Mesothelial cell of epicardium (in vitro differentiated cells): ENCODE measurements around the gene ZDHHC24. TPM values are rescaled to one million over a fixed set of nuclear protein-coding genes. Genes with fewer than 3 reads are reported as not detected.

Experiments used
- DNase-seq, 2 experiments: peaks; one replicate each; pipeline ENCODE4 v3.0.0; 2021; ENCODE audit warnings: low spot score in 2 of 2; ENCODE audit not compliant: unreplicated experiment in 2 of 2
- H3K27ac Mint-ChIP-seq: 2 replicates; pipeline ENCODE4 v1.8.0; 2021; ENCODE audit warnings: mixed read lengths
- H3K27me3 Mint-ChIP-seq: 2 replicates; pipeline ENCODE4 v1.8.0; 2021; ENCODE audit warnings: low read depth, mixed read lengths
- H3K36me3 Mint-ChIP-seq: 2 replicates; pipeline ENCODE4 v1.8.0; 2021; ENCODE audit warnings: mixed read lengths
- H3K4me1 Mint-ChIP-seq: 2 replicates; pipeline ENCODE4 v1.8.0; 2021; ENCODE audit warnings: mixed read lengths
- H3K4me3 Mint-ChIP-seq: 2 replicates; pipeline ENCODE4 v1.8.0; 2021; ENCODE audit warnings: mild to moderate bottlenecking, moderate library complexity, mixed read lengths
- H3K9me3 Mint-ChIP-seq: 2 replicates; pipeline ENCODE4 v1.8.0; 2021; ENCODE audit warnings: mixed read lengths
- CTCF ChIP-seq: fragments of 200-600 bp; sonication (generic); IDR thresholded peaks from one replicate; pipeline ENCODE4 v1.5.0; 2021; ENCODE audit warnings: antibody characterized with exemption; ENCODE audit not compliant: unreplicated experiment
- total RNA-seq: library from RNA; stranded (reverse); gene quantifications from 3 replicates; pipeline ENCODE4 v1.2.1, GENCODE V29; 2021

ZDHHC24 gene
- total RNA-seq, 1 donor from 2014 or later: 13.7 TPM

GRCh38 chr11:66479394-66480116, 66.3 kb downstream of the ZDHHC24 start:
- Mint-ChIP-seq H3K27me3 (no peaks in the 10 kb centered on the region), H3K27ac (peak overlapping the region; percentile 97), H3K9me3 (no peaks in the 10 kb centered on the region), H3K4me3 (peak overlapping the region; percentile 95), H3K36me3 (no peaks in the 10 kb centered on the region), H3K4me1 (peaks cover 12% of the 10 kb centered on the region)
- no peak for TF ChIP-seq CTCF
- DNase-seq: peak in 1 of 2 experiments; percentile 44

- H3K27me3 Mint-ChIP-seq: no peaks in the 10 kb centered on the region
- DNase-seq: no peak
- H3K4me1 Mint-ChIP-seq: peaks cover 12% of the 10 kb centered on the region
- H3K9me3 Mint-ChIP-seq: no peaks in the 10 kb centered on the region
- H3K27ac Mint-ChIP-seq: peak overlapping the region; percentile 97
- no peaks in the 10 kb centered on the region for H3K36me3 Mint-ChIP-seq
- peak overlapping the region; percentile 95 for H3K4me3 Mint-ChIP-seq
- peak; percentile 79 for TF ChIP-seq CTCF
These were observed 67.0 kb downstream of the ZDHHC24 start for GRCh38 chr11:66478729-66479393.

- H3K9me3 Mint-ChIP-seq: no peaks in the 10 kb centered on the region
- TF ChIP-seq CTCF: no peak
- H3K4me3 Mint-ChIP-seq: peak overlapping the region; percentile 47
- DNase-seq: no peak
- peak overlapping the region; percentile 66 for H3K27ac Mint-ChIP-seq
- H3K36me3 Mint-ChIP-seq: no peaks in the 10 kb centered on the region
- peaks cover 12% of the 10 kb centered on the region for H3K4me1 Mint-ChIP-seq
- H3K27me3 Mint-ChIP-seq: no peaks in the 10 kb centered on the region
These were observed 68.3 kb downstream of the ZDHHC24 start for GRCh38 chr11:66477263-66478201.

GRCh38 chr11:66476841-66477251, 69.0 kb downstream of the ZDHHC24 start:
- no peak for TF ChIP-seq CTCF
- Mint-ChIP-seq H3K27ac (no peak overlapping the region), H3K36me3 (no peaks in the 10 kb centered on the region), H3K9me3 (no peaks in the 10 kb centered on the region), H3K4me1 (peaks cover 12% of the 10 kb centered on the region), H3K4me3 (no peak overlapping the region), H3K27me3 (no peaks in the 10 kb centered on the region)
- DNase-seq: no peak

GRCh38 chr11:66476173-66476840, 69.5 kb downstream of the ZDHHC24 start:
- Mint-ChIP-seq H3K9me3 (no peaks in the 10 kb centered on the region), H3K4me1 (peaks cover 12% of the 10 kb centered on the region), H3K36me3 (no peaks in the 10 kb centered on the region), H3K27me3 (no peaks in the 10 kb centered on the region), H3K27ac (no peak overlapping the region), H3K4me3 (no peak overlapping the region)
- no peak for DNase-seq
- no peak for TF ChIP-seq CTCF
